Neuronal stem cell (in vitro differentiated cells): ENCODE measurements around the gene RFPL1.
A peak's percentile ranks its signal among the peaks of the same experiment; 100 is the strongest.

Experiments
- DNase-seq: peaks from one replicate; pipeline ENCODE4 v3.0.0-alpha.2; 2013; ENCODE audit warnings: low spot score
- H2AFZ ChIP-seq: one replicate; pipeline ENCODE4 v1.6.1; 2013; ENCODE audit warnings: mild to moderate bottlenecking, low read length, inconsistent platforms
- H2AK5ac ChIP-seq: 2 replicates; pipeline ENCODE4 v1.6.1; 2013; ENCODE audit warnings: low read depth, mild to moderate bottlenecking, inconsistent platforms, low read length, moderate library complexity, mixed read lengths
- H2BK120ac ChIP-seq: 2 replicates; pipeline ENCODE4 v1.6.1; 2013; ENCODE audit warnings: low read depth, mild to moderate bottlenecking, inconsistent platforms, low read length, moderate library complexity, mixed read lengths
- H2BK12ac ChIP-seq: one replicate; pipeline ENCODE4 v1.6.1; 2013; ENCODE audit warnings: low read length, inconsistent platforms
- H2BK15ac ChIP-seq: 2 replicates; pipeline ENCODE4 v1.6.1; 2013; ENCODE audit warnings: mild to moderate bottlenecking, low read length, inconsistent platforms, mixed read lengths
- H2BK5ac ChIP-seq: one replicate; pipeline ENCODE4 v1.6.1; 2013; ENCODE audit warnings: inconsistent platforms, mild to moderate bottlenecking, low read length, moderate library complexity
- H3K14ac ChIP-seq: one replicate; pipeline ENCODE4 v1.6.1; 2013; ENCODE audit warnings: low read length, inconsistent platforms
- H3K18ac ChIP-seq: 2 replicates; pipeline ENCODE4 v1.6.1; 2013; ENCODE audit warnings: low read length, inconsistent platforms
- H3K23ac ChIP-seq: 2 replicates; pipeline ENCODE4 v1.6.1; 2013; ENCODE audit warnings: low read depth, mild to moderate bottlenecking, mixed read lengths, low read length, inconsistent platforms; ENCODE audit not compliant: poor library complexity
- H3K27ac ChIP-seq: replicated peaks from 3 replicates; pipeline ENCODE4 v1.5.1; 2013; ENCODE audit warnings: low read length, inconsistent platforms
- H3K27me3 ChIP-seq, 3 experiments: 2 replicates each; pipeline ENCODE4 v1.6.1; 2013; ENCODE audit warnings: low read length in 3 of 3, mild to moderate bottlenecking in 2 of 3, inconsistent platforms in 1 of 3, low read depth in 1 of 3, mixed read lengths in 1 of 3, moderate library complexity in 1 of 3; ENCODE audit not compliant: control insufficient read depth in 3 of 3, insufficient read depth in 3 of 3
- H3K36me3 ChIP-seq, 2 donors: replicated peaks in 1 of 2; 2 replicates each; pipeline ENCODE4 v1.6.1; 2013; ENCODE audit warnings: low read length in 2 of 2; ENCODE audit not compliant: control insufficient read depth in 2 of 2, insufficient read depth in 2 of 2
- H3K4ac ChIP-seq: 2 replicates; pipeline ENCODE4 v1.6.1; 2013; ENCODE audit warnings: inconsistent platforms, mild to moderate bottlenecking, low read length, moderate library complexity
- H3K4me1 ChIP-seq, 2 donors: 1 replicate in 1 of 2; 2 replicates in 1 of 2; pipeline ENCODE4 v1.6.1; 2013; ENCODE audit warnings: low read length in 2 of 2, low read depth in 1 of 2; ENCODE audit not compliant: control insufficient read depth in 2 of 2, insufficient read depth in 1 of 2
- H3K4me2 ChIP-seq: one replicate; pipeline ENCODE4 v1.6.1; 2013; ENCODE audit warnings: mild to moderate bottlenecking, low read length, inconsistent platforms; ENCODE audit not compliant: insufficient read depth, poor library complexity, severe bottlenecking
- H3K4me3 ChIP-seq, 2 donors: 2 replicates each; pipeline ENCODE4 v1.5.1; 2013; ENCODE audit warnings: low read length in 2 of 2, mild to moderate bottlenecking in 2 of 2, inconsistent platforms in 1 of 2, moderate library complexity in 1 of 2
- H3K79me1 ChIP-seq: one replicate; pipeline ENCODE4 v1.6.1; 2013; ENCODE audit warnings: low read depth, mild to moderate bottlenecking, inconsistent platforms, low read length, moderate library complexity
- H3K9ac ChIP-seq: one replicate; pipeline ENCODE4 v1.6.1; 2013; ENCODE audit warnings: mild to moderate bottlenecking, low read depth, low read length, inconsistent platforms; ENCODE audit not compliant: poor library complexity
- H3K9me3 ChIP-seq, 2 donors: replicated peaks in 1 of 2; 2 replicates each; pipeline versions ENCODE3 to v1.6.1; 2013; ENCODE audit warnings: low read length in 2 of 2, mild to moderate bottlenecking in 2 of 2, inconsistent platforms in 1 of 2, low read depth in 1 of 2, mixed read lengths in 1 of 2, moderate library complexity in 1 of 2; ENCODE audit not compliant: control insufficient read depth in 2 of 2, insufficient read depth in 1 of 2
- H4K8ac ChIP-seq: one replicate; pipeline ENCODE4 v1.6.1; 2013; ENCODE audit warnings: low read depth, mild to moderate bottlenecking, inconsistent platforms, low read length, moderate library complexity
- H4K91ac ChIP-seq: one replicate; pipeline ENCODE4 v1.6.1; 2013; ENCODE audit warnings: low read length, low read depth, mild to moderate bottlenecking, inconsistent platforms; ENCODE audit not compliant: poor library complexity
- WGBS, 2 donors: extraction: QIAGEN DNeasy Blood & Tissue Kit; methylation state at CpG; one replicate each; pipeline ENCODE4 v1.1.7; 2013; ENCODE audit warnings: missing lambda C conversion rate in 2 of 2, mixed read lengths in 1 of 2; ENCODE audit not compliant: insufficient read length in 2 of 2, insufficient replicate concordance in 1 of 2; ENCODE audit errors: extremely low coverage in 2 of 2; 5-methylcytosine and 5-hydroxymethylcytosine counted together

The RFPL1 gene

GRCh38 chr22:29475550-29475949, 37.2 kb downstream of the RFPL1 start:
- no peak overlapping the region for H2AFZ ChIP-seq
- H3K27me3 ChIP-seq: peaks cover 15 to 58% (median 23%) of the 10 kb centered on the region in 3 experiments
- no peak overlapping the region for H4K8ac ChIP-seq
- no peak overlapping the region for H3K14ac ChIP-seq
- no peak overlapping the region for H3K4me3 ChIP-seq
- no peak overlapping the region for H3K18ac ChIP-seq
- H3K27ac ChIP-seq: no peak overlapping the region
- H2BK5ac ChIP-seq: no peak overlapping the region
- no peak overlapping the region for H4K91ac ChIP-seq
- H2BK120ac ChIP-seq: no peak overlapping the region
- H3K36me3 ChIP-seq: no peaks in the 10 kb centered on the region
- H3K9me3 ChIP-seq: peaks cover 0 to 4% of the 10 kb centered on the region in 2 donors
- H3K4me1 ChIP-seq: peaks cover 9 to 13% of the 10 kb centered on the region in 2 donors
- H3K9ac ChIP-seq: no peak overlapping the region
- no peak overlapping the region for H3K4me2 ChIP-seq
- H2BK15ac ChIP-seq: no peak overlapping the region
- H2BK12ac ChIP-seq: no peak overlapping the region
- H3K4ac ChIP-seq: no peak overlapping the region
- no peak overlapping the region for H3K23ac ChIP-seq
- DNase-seq: no peak
- H3K79me1 ChIP-seq: no peaks in the 10 kb centered on the region
- WGBS, 2 donors: no CpG with 5 or more reads among the region's 8 CpGs
- H2AK5ac ChIP-seq: no peak overlapping the region

- no peaks in the 10 kb centered on the region for H3K36me3 ChIP-seq
- H2BK12ac ChIP-seq: no peak overlapping the region
- WGBS, 2 donors: no CpG with 5 or more reads among the region's 6 CpGs
- H3K4me1 ChIP-seq: peaks cover 9 to 13% of the 10 kb centered on the region in 2 donors
- H2AK5ac ChIP-seq: no peak overlapping the region
- H2AFZ ChIP-seq: no peak overlapping the region
- H3K79me1 ChIP-seq: no peaks in the 10 kb centered on the region
- H3K27me3 ChIP-seq: peaks cover 20 to 62% (median 28%) of the 10 kb centered on the region in 3 experiments
- no peak overlapping the region for H3K18ac ChIP-seq
- H3K4me3 ChIP-seq: no peak overlapping the region
- no peak overlapping the region for H2BK15ac ChIP-seq
- H3K14ac ChIP-seq: no peak overlapping the region
- no peak overlapping the region for H4K8ac ChIP-seq
- H3K4me2 ChIP-seq: no peak overlapping the region
- H3K23ac ChIP-seq: no peak overlapping the region
- no peak for DNase-seq
- no peak overlapping the region for H4K91ac ChIP-seq
- no peak overlapping the region for H2BK120ac ChIP-seq
- peaks cover 0 to 9% of the 10 kb centered on the region in 2 donors for H3K9me3 ChIP-seq
- no peak overlapping the region for H3K27ac ChIP-seq
- H3K4ac ChIP-seq: no peak overlapping the region
- no peak overlapping the region for H3K9ac ChIP-seq
- H2BK5ac ChIP-seq: no peak overlapping the region
Measured at GRCh38 chr22:29476116-29476515, 37.7 kb downstream of the RFPL1 start.

- H4K91ac ChIP-seq: no peak overlapping the region
- H3K9ac ChIP-seq: no peak overlapping the region
- no peak overlapping the region for H4K8ac ChIP-seq
- no peak overlapping the region for H2BK12ac ChIP-seq
- no CpG with 5 or more reads among the region's 4 CpGs for WGBS, 2 donors
- H3K4me2 ChIP-seq: no peak overlapping the region
- no peak overlapping the region for H3K23ac ChIP-seq
- peaks cover 15 to 18% of the 10 kb centered on the region in 2 donors for H3K4me1 ChIP-seq
- no peak overlapping the region for H2AK5ac ChIP-seq
- no peak overlapping the region for H3K14ac ChIP-seq
- no peak overlapping the region for H2BK120ac ChIP-seq
- no peak overlapping the region for H3K4me3 ChIP-seq
- no peaks in the 10 kb centered on the region for H3K79me1 ChIP-seq
- no peak overlapping the region for H2BK5ac ChIP-seq
- H2AFZ ChIP-seq: no peak overlapping the region
- no peaks in the 10 kb centered on the region for H3K36me3 ChIP-seq
- no peak overlapping the region for H3K4ac ChIP-seq
- H3K27ac ChIP-seq: no peak overlapping the region
- no peak for DNase-seq
- no peak overlapping the region for H2BK15ac ChIP-seq
- H3K9me3 ChIP-seq: peaks cover 0 to 9% of the 10 kb centered on the region in 2 donors
- peaks cover 20 to 68% (median 46%) of the 10 kb centered on the region in 3 experiments for H3K27me3 ChIP-seq
- H3K18ac ChIP-seq: no peak overlapping the region
Measured at GRCh38 chr22:29477723-29478318, 39.4 kb downstream of the RFPL1 start.

GRCh38 chr22:29478326-29479276, 40.2 kb downstream of the RFPL1 start:
- Histone ChIP-seq H2BK120ac (no peak overlapping the region), H2BK5ac (no peak overlapping the region), H3K4me3 (no peak overlapping the region), H3K14ac (no peak overlapping the region), H3K9me3 (peaks cover 0 to 9% of the 10 kb centered on the region in 2 donors), H2BK12ac (no peak overlapping the region), H3K79me1 (no peaks in the 10 kb centered on the region), H2AK5ac (no peak overlapping the region), H3K27me3 (peaks cover 20 to 68% (median 46%) of the 10 kb centered on the region in 3 experiments), H2AFZ (no peak overlapping the region), H3K23ac (no peak overlapping the region), H3K9ac (no peak overlapping the region), H3K4me1 (peaks cover 15 to 18% of the 10 kb centered on the region in 2 donors), H4K91ac (no peak overlapping the region), H3K27ac (no peak overlapping the region), H3K4ac (no peak overlapping the region), H4K8ac (no peak overlapping the region), H3K36me3 (no peaks in the 10 kb centered on the region), H2BK15ac (no peak overlapping the region), H3K4me2 (no peak overlapping the region), H3K18ac (no peak overlapping the region)
- WGBS, 2 donors: no CpG with 5 or more reads among the region's 21 CpGs
- DNase-seq: peak; percentile 63
